ENCODE data around the gene PIEZO2. TPM values are rescaled to one million over a fixed set of nuclear protein-coding genes. Genes with fewer than 3 reads are reported as not detected.

The PIEZO2 gene
- total and polyA plus RNA-seq, 2 of the 8 experiments (the other 6 are each of a cell fraction or from before 2014, with no cell fraction given) = 4.7 to 16.5 TPM

DNA sequence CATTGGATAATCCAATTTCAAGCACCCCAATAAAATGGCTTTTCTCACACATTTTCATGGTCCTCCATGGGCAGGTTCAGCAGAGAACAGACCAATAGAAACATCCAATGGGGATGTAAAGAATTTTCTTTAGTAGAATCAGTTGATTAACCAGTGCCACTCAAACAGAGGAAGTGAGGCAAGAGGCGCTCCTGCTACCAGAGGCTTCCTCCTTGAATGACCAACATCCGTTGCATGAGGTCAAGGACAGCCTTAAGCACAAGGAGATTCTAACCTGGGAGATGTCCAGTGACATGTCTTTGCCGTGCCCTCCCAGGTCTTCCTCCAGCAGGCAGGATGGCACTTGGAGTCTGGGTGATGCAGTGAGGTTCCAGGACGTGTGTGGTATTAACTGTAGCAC is 146.6 kb downstream of the PIEZO2 start:
- Histone ChIP-seq H2BK20ac (ENCODE audit: low read length) (no peak overlapping the region), H3K23me2 (ENCODE audit: low read depth, low read length) (no peaks in the 10 kb centered on the region; the same call in 1 of the 2 replicates), H3K23ac (ENCODE audit: insufficient read length) (no peak overlapping the region), H3K9me3 (ENCODE audit: insufficient read depth in 2 of 2, low read depth in 1 of 2, low read length in 1 of 2) (no peaks in the 10 kb centered on the region), H2BK5ac (ENCODE audit: low read depth, low read length) (no peak overlapping the region), H3K18ac (ENCODE audit: extremely low read depth, low read length) (no peak overlapping the region), H3K79me2 (ENCODE audit: control insufficient read depth in 1 of 2, insufficient read depth in 2 of 2, low read length in 2 of 2) (no peaks in the 10 kb centered on the region), H2AK5ac (ENCODE audit: low read depth, low read length) (no peak overlapping the region), H3K9ac (replicated peaks in 1 of 4; ENCODE audit: extremely low read depth in 1 of 4, low read depth in 3 of 4, low read length in 3 of 4) (no peak overlapping the region), H3K56ac (replicated peaks; ENCODE audit: insufficient read length, low read depth, low read length) (no peak overlapping the region), H4K8ac (ENCODE audit: extremely low read depth, insufficient read depth, low read length) (no peak overlapping the region), H3K4me3 (ENCODE audit: extremely low read depth in 1 of 4, insufficient read depth in 2 of 4, low read depth in 3 of 4, low read length in 4 of 4) (no peak overlapping the region), H2BK15ac (ENCODE audit: low read length) (no peak overlapping the region), H3K27ac (ENCODE audit: low read depth, low read length) (no peak overlapping the region), H3K4me2 (ENCODE audit: insufficient read depth in 1 of 2, low read depth in 2 of 2, low read length in 2 of 2) (no peak overlapping the region), H2BK120ac (replicated peaks; ENCODE audit: low read depth, low read length) (no peak overlapping the region), H2BK12ac (ENCODE audit: low read depth, low read length) (no peak overlapping the region; the same call in 1 of the 2 replicates), H2AFZ (ENCODE audit: low read length) (no peak overlapping the region), H3K14ac (ENCODE audit: insufficient read length) (no peak overlapping the region), H4K91ac (replicated peaks; ENCODE audit: insufficient read length, low read length) (no peak overlapping the region), H4K20me1 (replicated peaks in 1 of 2; ENCODE audit: control insufficient read depth in 1 of 2, insufficient read depth in 2 of 2, low read length in 2 of 2) (no peaks in the 10 kb centered on the region), H3K27me3 (replicated peaks in 1 of 4; ENCODE audit: control insufficient read depth in 3 of 4, extremely low read depth in 1 of 4, insufficient read depth in 3 of 4, low read length in 3 of 4) (no peaks in the 10 kb centered on the region), H4K5ac (ENCODE audit: insufficient read length, low read depth, low read length) (no peak overlapping the region), H3K79me1 (ENCODE audit: low read depth, low read length) (no peaks in the 10 kb centered on the region), H3K36me3 (ENCODE audit: control insufficient read depth in 2 of 4, insufficient read depth in 4 of 4, low read length in 3 of 4) (no peaks in the 10 kb centered on the region), H3K4me1 (replicated peaks in 1 of 4; ENCODE audit: control insufficient read depth in 3 of 4, insufficient read depth in 4 of 4, low read length in 3 of 4) (peaks cover 0 to 4% (median 3%) of the 10 kb centered on the region in 4 experiments; a peak in 4 of 7 replicates), H3K4ac (replicated peaks; ENCODE audit: insufficient read length, low read depth, low read length) (no peak overlapping the region)
- FAIRE-seq = no peak
- DNase-seq (ENCODE audit: low read depth in 1 of 2, low spot score in 2 of 2) = no peak
- ChIA-PET POLR2A (ENCODE audit: partially characterized antibody) (no interaction called here), CTCF (ENCODE audit: partially characterized antibody) (no interaction called here)
- TF ChIP-seq NANOG (IDR thresholded peaks at IDR 0.05; ENCODE audit: insufficient read depth, low read depth, low read length, poor library complexity, severe bottlenecking) (no peak), SAP30 (IDR thresholded peaks at IDR 0.05; ENCODE audit: insufficient read depth, insufficient replicate concordance, low read length) (no peak), EP300 (IDR thresholded peaks at IDR 0.05; ENCODE audit: borderline replicate concordance in 1 of 2, low read depth in 2 of 2, low read length in 2 of 2) (no peak), EGR1 (IDR thresholded peaks at IDR 0.05; ENCODE audit: borderline replicate concordance, low read depth, low read length) (no peak), CEBPB (IDR thresholded peaks at IDR 0.05; ENCODE audit: low read depth, low read length) (no peak), RAD21 (IDR thresholded peaks at IDR 0.05 in 1 of 2, conservative IDR thresholded peaks at IDR 0.05 in 1 of 2; ENCODE audit: low read depth in 2 of 2, low read length in 2 of 2) (no peak), SRF (IDR thresholded peaks at IDR 0.05; ENCODE audit: low read depth, low read length) (no peak), YY1 (IDR thresholded peaks at IDR 0.05; ENCODE audit: low read depth, low read length) (no peak)
- WGBS, 2 experiments (ENCODE audit: extremely low coverage in 1 of 2, insufficient coverage in 1 of 2, insufficient read length in 1 of 2, insufficient replicate concordance in 2 of 2, low coverage in 1 of 2, low lambda C conversion rate in 2 of 2, missing lambda C conversion rate in 1 of 2) = 90% methylated on average over 4 of the region's 4 CpGs; no CpG with 5 or more reads in 1 of the 2 experiments
